Fibroblast of the conjunctiva (primary cell): ENCODE measurements around the gene CHTF18.
"Not testable (repeated sequence)": the region's sequence is repeated elsewhere in the genome, so short reads cannot be mapped to it uniquely, and the experiment has no call there.

Source experiments
- DNase-seq: peaks from one replicate; pipeline ENCODE4 v3.0.0-alpha.2; 2010; ENCODE audit warnings: low read depth

The CHTF18 gene

GRCh38 chr16:808085-808386 lies 19.6 kb downstream of the CHTF18 start:
- DNase-seq: no peak

- DNase-seq: no peak
Measured at GRCh38 chr16:813204-813915, 24.9 kb downstream of the CHTF18 start.

- no peak for DNase-seq
Measured at GRCh38 chr16:813916-814412, 25.5 kb downstream of the CHTF18 start.

- DNase-seq: no peak
Measured at GRCh38 chr16:814974-815373, 26.6 kb downstream of the CHTF18 start.

GRCh38 chr16:815861-816260 lies 27.4 kb downstream of the CHTF18 start:
- no peak for DNase-seq

DNA sequence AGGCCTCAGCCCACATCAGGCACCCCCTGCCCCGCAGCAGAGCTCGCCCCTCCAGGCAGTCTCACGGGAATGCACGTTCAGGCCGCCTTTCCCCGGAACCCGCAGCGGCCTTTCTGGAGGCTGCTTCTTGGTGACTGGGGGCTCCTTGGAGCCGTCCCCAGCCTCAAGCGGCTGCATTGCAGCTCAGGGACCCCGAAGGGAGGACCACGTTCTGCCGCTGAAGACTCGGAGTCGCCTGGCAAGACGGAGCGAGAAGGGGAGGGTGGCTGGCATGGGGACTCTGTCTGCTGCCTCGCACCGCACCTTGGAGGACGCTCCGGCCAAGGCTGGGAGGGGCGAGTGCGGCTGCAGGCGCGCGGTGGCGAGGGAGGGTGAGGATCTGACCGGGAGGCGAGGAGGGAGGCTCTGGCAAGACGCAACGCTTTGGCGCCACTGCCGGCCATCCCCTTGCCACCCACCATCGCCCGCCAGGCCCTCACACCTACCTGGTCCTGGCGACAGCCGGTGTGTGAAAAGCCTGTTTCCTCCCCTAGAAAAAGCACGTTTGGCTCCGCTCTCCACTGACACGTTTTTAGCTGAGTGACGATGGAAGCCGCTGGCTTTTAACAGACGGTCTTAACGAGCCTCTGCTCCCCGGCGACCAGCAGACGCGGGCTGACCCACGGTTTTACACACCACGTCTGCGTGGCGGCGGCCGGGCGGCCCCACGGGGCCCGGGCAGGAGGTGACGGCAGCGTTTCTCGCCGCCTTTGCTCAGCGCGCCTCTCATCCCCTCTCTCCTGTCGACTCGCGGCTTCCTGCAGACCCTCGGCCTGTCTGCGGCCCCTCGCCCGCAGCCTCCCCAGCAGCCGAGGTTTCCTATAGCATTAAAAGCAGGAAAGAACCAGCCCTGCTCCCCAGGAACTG lies 28.8 kb downstream of the CHTF18 start:
- no peak for DNase-seq

GRCh38 chr16:818132-818531 lies 29.7 kb downstream of the CHTF18 start:
- no peak for DNase-seq

- DNase-seq: no peak
Measured at GRCh38 chr16:818592-818991, 30.2 kb downstream of the CHTF18 start.

GRCh38 chr16:819336-820043 lies 31.1 kb downstream of the CHTF18 start:
- DNase-seq: no peak

GRCh38 chr16:820044-820408 lies 31.6 kb downstream of the CHTF18 start:
- not testable (repeated sequence) for DNase-seq

- no peak for DNase-seq
Measured at GRCh38 chr16:820748-821147, 32.3 kb downstream of the CHTF18 start.

DNA sequence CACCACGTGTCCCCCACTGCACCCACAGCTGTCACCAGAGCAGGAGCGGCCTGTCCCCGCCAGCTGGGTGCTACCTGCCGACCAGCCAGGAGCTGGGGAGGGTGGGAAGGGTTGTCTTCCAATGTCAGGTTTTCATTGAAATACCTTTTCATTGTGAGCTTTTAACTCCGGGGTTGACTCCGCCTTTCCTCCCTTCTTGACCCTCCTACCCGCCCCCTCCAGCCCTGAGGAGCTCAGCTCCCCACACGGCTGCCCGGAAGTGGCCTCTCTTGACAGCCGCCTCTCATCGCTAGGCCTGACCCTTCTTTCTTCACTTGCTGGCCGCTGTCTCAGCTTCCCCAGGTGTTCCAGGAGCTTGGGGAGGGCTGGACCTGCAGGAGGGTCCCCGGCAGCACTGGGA lies 33.3 kb downstream of the CHTF18 start:
- no peak for DNase-seq

DNA sequence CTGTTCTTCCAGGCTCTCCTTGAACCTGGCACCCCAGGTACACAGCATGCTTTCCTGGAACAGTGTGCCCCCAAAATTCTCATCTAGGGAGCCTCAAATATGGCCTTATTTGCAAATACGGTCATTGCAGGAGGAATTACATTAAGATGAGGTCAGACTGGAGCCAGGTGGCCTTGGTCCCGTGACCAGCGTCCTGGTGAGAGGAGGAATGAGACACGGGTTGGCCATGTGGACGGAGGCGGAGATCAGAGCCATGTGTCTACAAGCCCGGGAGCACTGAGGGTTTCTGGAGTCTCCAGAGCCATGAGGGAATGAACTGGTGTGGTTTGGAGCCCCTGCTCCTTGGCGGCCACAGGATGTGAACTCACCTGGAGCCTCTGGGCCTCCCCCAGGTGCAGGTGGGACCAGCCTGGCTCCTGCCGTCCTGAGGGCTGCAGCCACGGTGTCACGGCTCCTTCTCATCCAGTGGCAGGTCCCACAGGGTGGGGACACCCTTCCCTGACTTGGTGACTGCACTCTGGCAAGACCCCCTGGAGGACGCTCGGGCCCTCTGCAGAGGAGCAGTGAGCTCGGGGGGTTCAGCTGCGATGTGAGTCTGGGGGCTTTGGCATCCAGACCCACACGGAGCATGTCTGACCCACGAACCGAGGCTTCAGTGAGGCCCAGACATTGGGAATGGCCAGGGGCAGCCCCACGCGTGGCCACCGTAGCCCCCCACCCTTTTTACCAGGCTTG lies 33.9 kb downstream of the CHTF18 start:
- DNase-seq: no peak

- DNase-seq: no peak
Measured at GRCh38 chr16:822909-823297, 34.5 kb downstream of the CHTF18 start.

DNA sequence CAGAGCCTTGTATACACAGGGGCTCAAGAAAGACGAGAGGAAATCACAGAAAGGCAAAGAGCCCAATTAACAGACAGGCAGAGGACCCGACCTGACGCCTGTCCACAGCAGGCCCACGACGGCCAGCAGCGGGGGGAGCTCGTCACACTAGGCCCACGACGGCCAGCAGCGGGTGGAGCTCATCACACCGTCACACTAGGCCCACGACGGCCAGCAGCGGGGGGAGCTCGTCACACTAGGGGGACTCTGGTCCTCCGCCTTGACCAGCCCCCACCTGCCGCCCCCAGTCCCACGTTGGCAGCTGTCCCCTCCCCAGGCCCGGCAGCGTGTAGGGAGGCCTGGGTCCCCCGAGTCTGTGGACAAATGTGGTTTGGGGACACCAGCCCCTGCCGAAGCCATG lies 35.8 kb downstream of the CHTF18 start:
- no peak for DNase-seq

DNA sequence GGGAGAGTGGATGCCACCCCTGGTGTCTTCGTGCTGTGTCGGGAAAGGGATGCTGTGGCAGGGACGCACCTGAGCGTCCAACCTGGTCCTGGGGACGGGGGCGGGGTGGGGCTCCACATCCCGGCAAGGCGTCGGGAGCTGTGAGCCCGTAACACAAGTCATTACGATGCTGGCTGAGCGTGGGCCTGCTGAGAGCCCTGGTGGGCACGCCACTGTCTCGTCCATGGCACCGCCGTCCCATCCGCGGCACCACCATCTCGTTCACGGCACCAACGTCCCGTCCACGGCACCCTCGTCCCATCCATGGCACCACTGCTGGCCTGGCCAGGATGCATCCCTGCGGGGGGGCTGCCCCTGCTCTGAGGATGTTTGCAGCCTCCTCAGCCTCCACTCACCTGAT lies 36.2 kb downstream of the CHTF18 start:
- DNase-seq: no peak

DNA sequence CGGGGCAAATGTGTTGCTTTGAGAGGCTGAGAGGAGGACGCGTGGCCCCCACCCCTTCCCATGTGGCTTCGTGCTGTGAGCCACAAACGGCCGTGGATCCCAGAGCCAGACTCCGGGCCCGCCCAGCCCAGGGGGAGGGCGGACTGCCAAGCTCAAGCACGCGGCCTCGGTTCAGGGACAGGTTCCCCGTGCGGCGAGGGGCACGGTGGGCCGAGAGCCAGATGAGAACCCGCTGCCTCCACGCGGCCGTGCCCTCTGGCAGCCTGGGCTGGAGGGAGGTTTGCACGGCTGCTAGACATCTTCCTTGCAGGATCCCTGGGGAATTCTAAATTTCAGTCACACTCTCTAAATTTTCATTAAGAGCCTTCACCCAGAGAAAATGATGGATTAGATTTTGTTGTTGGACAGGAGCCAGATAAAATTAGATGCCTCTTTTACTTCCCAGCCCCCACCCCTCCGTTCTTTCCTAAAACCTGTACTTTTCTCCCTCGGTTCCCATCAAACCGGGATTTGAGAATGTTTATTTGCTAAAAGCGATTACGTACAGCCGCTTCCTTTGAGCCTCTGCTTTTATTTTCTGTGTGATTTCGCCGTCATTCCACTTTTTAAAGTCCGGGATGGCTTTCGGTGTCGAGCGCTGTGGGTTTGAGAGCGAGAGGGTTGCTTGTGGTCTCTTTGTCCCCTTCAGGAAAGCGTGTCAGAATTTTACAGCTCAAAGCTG lies 37.1 kb downstream of the CHTF18 start:
- no peak for DNase-seq

DNA sequence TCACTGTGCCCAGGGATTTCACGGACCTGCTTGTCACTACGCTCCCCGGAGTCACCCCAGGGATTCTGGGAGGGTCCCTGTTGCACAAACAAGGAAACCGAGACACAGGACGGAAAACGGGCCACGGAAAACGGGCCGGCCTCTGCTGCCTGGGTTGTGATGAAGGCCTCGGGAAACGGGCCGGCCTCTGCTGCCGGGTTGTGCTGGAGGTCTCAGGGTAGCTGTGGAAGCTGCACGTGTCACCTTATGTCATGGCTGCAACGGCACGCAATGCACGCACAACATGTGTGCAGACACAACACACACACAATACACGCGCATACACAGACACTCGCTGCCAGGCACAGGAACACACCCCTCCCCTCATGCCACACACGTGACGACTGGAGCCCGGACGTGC lies 39.1 kb downstream of the CHTF18 start:
- DNase-seq: no peak

DNA sequence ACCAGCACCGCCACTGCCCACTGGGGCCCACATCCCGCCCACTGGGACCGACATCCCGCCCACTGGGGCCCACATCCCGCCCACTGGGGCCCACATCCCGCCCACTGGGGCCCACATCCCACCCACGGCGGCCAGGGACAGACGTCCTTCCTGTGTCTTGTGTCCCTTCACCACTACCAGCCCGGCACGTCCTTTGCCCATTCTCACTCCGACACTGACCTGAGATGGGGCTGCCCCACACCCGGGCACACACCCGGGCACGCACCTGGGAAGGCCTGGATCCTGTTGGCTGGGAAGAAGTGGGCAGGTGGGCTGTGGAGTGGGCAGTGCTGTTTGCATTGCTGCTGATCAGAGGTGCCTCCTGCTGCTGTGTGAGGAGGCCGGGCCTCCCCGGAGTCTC lies 40.5 kb downstream of the CHTF18 start:
- no peak for DNase-seq

- no peak for DNase-seq
Measured at GRCh38 chr16:830107-830870, 41.9 kb downstream of the CHTF18 start.
